Cerebellar nuclear complex (tissue), 1 donor: Measurements from ENCODE around the gene TBPL1.
"Not testable (repeated sequence)": the region's sequence is repeated elsewhere in the genome, so short reads cannot be mapped to it uniquely, and the experiment has no call there.

ENCODE experiments used
- DNase-seq, 2 experiments: peaks; one replicate each; lab custom pipeline; 2025; lab: John Stamatoyannopoulos, UW

Gene TBPL1

GRCh38 chr6:133953634-133954415, 801 bp downstream of the TBPL1 start:
- DNase-seq: no peak

- DNase-seq: no peak
Observed at GRCh38 chr6:133954657-133955576, 1.9 kb downstream of the TBPL1 start.

GRCh38 chr6:133955582-133956415, 2.8 kb downstream of the TBPL1 start:
- DNase-seq: no peak

GRCh38 chr6:133956416-133957049, 3.5 kb downstream of the TBPL1 start:
- no peak for DNase-seq

- no peak for DNase-seq
Observed at GRCh38 chr6:133957227-133957626, 4.2 kb downstream of the TBPL1 start.

GRCh38 chr6:133957780-133958242, 4.8 kb downstream of the TBPL1 start:
- DNase-seq: no peak

- no peak for DNase-seq
Observed at GRCh38 chr6:133958791-133959190, 5.8 kb downstream of the TBPL1 start.

- DNase-seq: no peak
Observed at GRCh38 chr6:133959667-133960368, 6.8 kb downstream of the TBPL1 start.

- no peak for DNase-seq
Observed at GRCh38 chr6:133961831-133962230, 8.8 kb downstream of the TBPL1 start.

GRCh38 chr6:133964052-133964451, 11.0 kb downstream of the TBPL1 start:
- DNase-seq: no peak

GRCh38 chr6:133964702-133965101, 11.7 kb downstream of the TBPL1 start:
- DNase-seq: no peak

GRCh38 chr6:133965817-133966360, 12.9 kb downstream of the TBPL1 start:
- no peak for DNase-seq

GRCh38 chr6:133966654-133967329, 13.8 kb downstream of the TBPL1 start:
- DNase-seq: no peak

- no peak for DNase-seq
Observed at GRCh38 chr6:133967347-133967746, 14.3 kb downstream of the TBPL1 start.

- DNase-seq: not testable (repeated sequence)
Observed at GRCh38 chr6:133967835-133968234, 14.8 kb downstream of the TBPL1 start.

GRCh38 chr6:133969285-133969920, 16.4 kb downstream of the TBPL1 start:
- DNase-seq: no peak

GRCh38 chr6:133969921-133970295, 16.9 kb downstream of the TBPL1 start:
- DNase-seq: no peak

- DNase-seq: no peak
Observed at GRCh38 chr6:133971861-133972260, 18.8 kb downstream of the TBPL1 start.

GRCh38 chr6:133972388-133972787, 19.4 kb downstream of the TBPL1 start:
- DNase-seq: no peak
